ENCODE measurements around the gene ERAL1. TPM values are rescaled to one million over a fixed set of nuclear protein-coding genes. Genes with fewer than 3 reads are reported as not detected.

Gene ERAL1
- total and polyA plus RNA-seq, 2 of the 13 experiments (the other 11 are each of a cell fraction or from before 2014, with no cell fraction given), result 46.9 to 72.2 TPM

GRCh38 chr17:28902819-28903545 lies 48.2 kb downstream of the ERAL1 start, which contains the start of gene DHRS13 (continued):
- TF ChIP-seq AHDC1 (CRISPR knock-in tag; IDR thresholded peaks at IDR 0.05; ENCODE audit: borderline replicate concordance), result no peak
- TF ChIP-seq NAIF1 (CRISPR knock-in tag; IDR thresholded peaks at IDR 0.05; ENCODE audit: borderline replicate concordance), result no peak
- TF ChIP-seq CREBL2 (CRISPR knock-in tag; IDR thresholded peaks at IDR 0.05; ENCODE audit: borderline replicate concordance), result 0 out of 2 replicates have a peak, but pooled peaks have one; percentile 18
- no peak for TF ChIP-seq ZBTB40 (IDR thresholded peaks at IDR 0.05)
- peak; percentile 53; the same call in 1 of the 2 replicates for TF ChIP-seq ZBTB40 (CRISPR knock-in tag; IDR thresholded peaks at IDR 0.05)
- TF ChIP-seq KAT7 (CRISPR knock-in tag; IDR thresholded peaks at IDR 0.05; ENCODE audit: borderline replicate concordance), result peak; percentile 45
- peak; percentile 64; the same call in 1 of the 2 replicates for TF ChIP-seq MTERF4 (CRISPR knock-in tag; IDR thresholded peaks at IDR 0.05)
- peak; percentile 77; the same call in 1 of the 2 replicates for TF ChIP-seq SNAPC2 (CRISPR knock-in tag; IDR thresholded peaks at IDR 0.05)
- peak; percentile 89; the same call in 1 of the 2 replicates for TF ChIP-seq ZNF543 (CRISPR knock-in tag; IDR thresholded peaks at IDR 0.05)
- no peak; the same call in 1 of the 2 replicates for TF ChIP-seq ZNF350 (CRISPR knock-in tag; IDR thresholded peaks at IDR 0.05; ENCODE audit: borderline replicate concordance, low read depth)
- TF ChIP-seq TCF7L2 (IDR thresholded peaks at IDR 0.05; ENCODE audit: low read depth, low read length), result no peak
- peak; percentile 43 for TF ChIP-seq TAF15 (IDR thresholded peaks at IDR 0.05; ENCODE audit: low read depth, low read length, poor library complexity, severe bottlenecking)

Measured in HepG2 (cell line).